HEK293 (cell line): ENCODE data around the gene SCYL1.
A peak's percentile ranks its signal among the peaks of the same experiment; 100 is the strongest.

Experiments
- CTCF ChIA-PET: fragments of 350-600 bp; formaldehyde crosslinking; extraction: SDS; loops from one replicate; lab custom pipeline; 2021; ENCODE audit warnings: antibody characterized with exemption; lab: Yijun Ruan, JAX
- POLR2A ChIA-PET: fragments of 300-600 bp; formaldehyde crosslinking; extraction: SDS; loops from one replicate; lab custom pipeline; 2020; ENCODE audit warnings: antibody characterized with exemption, inconsistent platforms; lab: Yijun Ruan, JAX
- H3K27ac ChIP-seq: fragments of 200-500 bp; sonication (Bioruptor generic); 2 replicates; pipeline ENCODE4 v1.5.1; 2014; ENCODE audit warnings: low read depth, low read length, control low read depth, inconsistent platforms; ENCODE audit errors: extremely low read depth
- H3K36me3 ChIP-seq, 2 experiments: fragments of 200-500 bp in 1 of 2; sonication (Bioruptor generic) in 1 of 2; 1 replicate in 1 of 2; 2 replicates in 1 of 2; pipeline ENCODE4 v1.5.1; 2014 to 2017; ENCODE audit warnings: inconsistent platforms in 2 of 2, low read length in 2 of 2; ENCODE audit not compliant: control insufficient read depth in 2 of 2, insufficient read depth in 1 of 2
- H3K4me1 ChIP-seq: fragments of 200-500 bp; sonication (Bioruptor generic); 2 replicates; pipeline ENCODE4 v1.5.1; 2014; ENCODE audit warnings: mild to moderate bottlenecking, low read length, inconsistent platforms; ENCODE audit not compliant: control insufficient read depth, insufficient read depth
- H3K4me3 ChIP-seq: 2 replicates; pipeline ENCODE4 v1.5.1; 2011; ENCODE audit warnings: low read depth, mild to moderate bottlenecking, control low read depth, low read length, moderate library complexity
- H3K9me3 ChIP-seq: fragments of 200-500 bp; sonication (Bioruptor generic); 2 replicates; pipeline ENCODE4 v1.5.1; 2014; ENCODE audit warnings: low read depth, low read length, inconsistent platforms; ENCODE audit not compliant: control insufficient read depth, insufficient read depth
- KLF16 ChIP-seq: fragments of 450-650 bp; formaldehyde crosslinking; IDR thresholded peaks from 2 replicates; pipeline ENCODE4 v1.5.1; 2017; ENCODE audit warnings: missing biosample characterization, missing genetic modification characterization
- KLF8 ChIP-seq: fragments of 450-650 bp; formaldehyde crosslinking; IDR thresholded peaks from 2 replicates; pipeline ENCODE4 v1.5.1; 2016; ENCODE audit warnings: missing biosample characterization, missing genetic modification characterization
- REPIN1 ChIP-seq: fragments of 450-650 bp; formaldehyde crosslinking; IDR thresholded peaks from 2 replicates; pipeline ENCODE4 v1.5.1; 2017; ENCODE audit warnings: missing biosample characterization, missing genetic modification characterization, low read depth
- SP2 ChIP-seq: fragments of 450-650 bp; formaldehyde crosslinking; IDR thresholded peaks from 2 replicates; pipeline ENCODE4 v1.5.1; 2016; ENCODE audit warnings: missing biosample characterization, missing genetic modification characterization
- ZBTB1 ChIP-seq: fragments of 450-650 bp; formaldehyde crosslinking; IDR thresholded peaks from 2 replicates; pipeline ENCODE4 v1.5.1; 2016; ENCODE audit warnings: missing biosample characterization, missing genetic modification characterization
- ZBTB48 ChIP-seq: fragments of 450-650 bp; formaldehyde crosslinking; IDR thresholded peaks from 2 replicates; pipeline ENCODE4 v1.5.1; 2016; ENCODE audit warnings: missing biosample characterization, missing genetic modification characterization
- ZFP37 ChIP-seq: fragments of 450-650 bp; formaldehyde crosslinking; IDR thresholded peaks from 2 replicates; pipeline ENCODE4 v1.5.1; 2016; ENCODE audit warnings: missing biosample characterization, missing genetic modification characterization
- ZNF2 ChIP-seq: fragments of 450-650 bp; formaldehyde crosslinking; IDR thresholded peaks from 2 replicates; pipeline ENCODE4 v1.5.1; 2016; ENCODE audit warnings: missing biosample characterization, missing genetic modification characterization
- ZNF37A ChIP-seq: fragments of 450-650 bp; IDR thresholded peaks from 2 replicates; pipeline ENCODE4 v1.5.1; 2018; ENCODE audit warnings: missing biosample characterization, missing genetic modification characterization
- ZNF473 ChIP-seq: fragments of 450-650 bp; formaldehyde crosslinking; IDR thresholded peaks from 2 replicates; pipeline ENCODE4 v1.5.1; 2017; ENCODE audit warnings: missing biosample characterization, missing genetic modification characterization
- ZNF555 ChIP-seq: fragments of 450-650 bp; formaldehyde crosslinking; conservative IDR thresholded peaks from 2 replicates; pipeline ENCODE4 v1.5.1; 2017; ENCODE audit warnings: missing biosample characterization, mild to moderate bottlenecking, missing genetic modification characterization, inconsistent platforms
- ZNF558 ChIP-seq: fragments of 450-650 bp; formaldehyde crosslinking; IDR thresholded peaks from 2 replicates; pipeline ENCODE4 v1.5.1; 2016; ENCODE audit warnings: missing biosample characterization, missing genetic modification characterization
- ZNF623 ChIP-seq: fragments of 450-650 bp; formaldehyde crosslinking; IDR thresholded peaks from 2 replicates; pipeline ENCODE4 v1.5.1; 2016; ENCODE audit warnings: missing biosample characterization, missing genetic modification characterization
- ZNF776 ChIP-seq: fragments of 450-650 bp; formaldehyde crosslinking; IDR thresholded peaks from 2 replicates; pipeline ENCODE4 v1.5.0; 2017; ENCODE audit warnings: missing biosample characterization, missing genetic modification characterization, borderline replicate concordance
- ZNF791 ChIP-seq: fragments of 450-650 bp; formaldehyde crosslinking; IDR thresholded peaks from 2 replicates; pipeline ENCODE4 v1.5.1; 2016; ENCODE audit warnings: missing biosample characterization, missing genetic modification characterization
- TF ChIP-seq, protein P1 (sequence below): fragments of 450-650 bp; formaldehyde crosslinking; IDR thresholded peaks from 2 replicates; pipeline ENCODE4 v1.5.1; 2016; ENCODE audit warnings: missing biosample characterization, missing genetic modification characterization, borderline replicate concordance
- TF ChIP-seq, protein P2 (sequence below): fragments of 450-650 bp; formaldehyde crosslinking; IDR thresholded peaks from 2 replicates; pipeline ENCODE4 v1.5.1; 2016; ENCODE audit warnings: missing biosample characterization, missing genetic modification characterization
- TF ChIP-seq, protein P3 (sequence below): fragments of 450-650 bp; formaldehyde crosslinking; IDR thresholded peaks from 2 replicates; pipeline ENCODE4 v1.5.1; 2016; ENCODE audit warnings: missing biosample characterization, missing genetic modification characterization, low read depth
- TF ChIP-seq, protein P4 (sequence below): fragments of 450-650 bp; formaldehyde crosslinking; IDR thresholded peaks from 2 replicates; pipeline ENCODE4 v1.5.1; 2016; ENCODE audit warnings: missing biosample characterization, missing genetic modification characterization
- TF ChIP-seq, protein P5 (sequence below): fragments of 450-650 bp; formaldehyde crosslinking; IDR thresholded peaks from 2 replicates; pipeline ENCODE4 v1.5.1; 2017; ENCODE audit warnings: missing biosample characterization, missing genetic modification characterization

The SCYL1 gene

DNA sequence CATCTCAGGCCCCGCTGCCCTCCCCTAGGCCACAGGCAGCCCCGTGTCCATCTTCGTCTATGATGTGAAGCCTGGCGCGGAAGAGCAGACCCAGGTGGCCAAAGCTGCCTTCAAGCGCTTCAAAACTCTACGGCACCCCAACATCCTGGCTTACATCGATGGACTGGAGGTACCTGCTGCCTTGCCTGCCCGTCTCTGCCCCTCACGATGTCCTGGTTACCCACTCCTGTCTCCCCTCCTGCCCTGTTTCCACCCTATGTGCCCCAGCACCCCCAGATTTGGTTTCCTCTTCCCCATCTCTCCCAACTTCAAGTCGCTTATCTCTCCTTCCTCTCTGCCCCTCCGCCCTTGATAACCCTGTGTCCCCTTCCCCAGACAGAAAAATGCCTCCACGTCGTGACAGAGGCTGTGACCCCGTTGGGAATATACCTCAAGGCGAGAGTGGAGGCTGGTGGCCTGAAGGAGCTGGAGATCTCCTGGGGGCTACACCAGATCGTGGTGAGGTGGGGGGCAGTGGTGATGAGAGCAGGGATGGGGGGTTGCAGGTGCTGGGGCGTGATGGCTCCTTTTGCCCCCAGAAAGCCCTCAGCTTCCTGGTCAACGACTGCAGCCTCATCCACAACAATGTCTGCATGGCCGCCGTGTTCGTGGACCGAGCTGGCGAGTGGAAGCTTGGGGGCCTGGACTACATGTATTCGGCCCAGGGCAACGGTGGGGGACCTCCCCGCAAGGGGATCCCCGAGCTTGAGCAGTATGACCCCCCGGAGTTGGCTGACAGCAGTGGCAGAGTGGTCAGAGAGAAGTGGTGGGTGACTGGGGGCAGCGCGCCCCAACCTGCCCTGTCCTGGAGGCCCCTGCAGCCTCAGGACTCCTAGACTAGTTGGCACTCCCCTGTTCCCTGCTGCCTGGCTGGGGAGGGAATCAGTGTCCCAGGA lies 930 bp downstream of the SCYL1 start:
- Histone ChIP-seq H3K9me3 (no peaks in the 10 kb centered on the region), H3K27ac (peak overlapping the region; percentile 81), H3K4me3 (peak overlapping the region; percentile 82), H3K36me3 (peaks cover 0 to 49% of the 10 kb centered on the region in 2 experiments; a peak in 1 of 3 replicates), H3K4me1 (peaks cover 4% of the 10 kb centered on the region; the same call in 1 of the 2 replicates)
- TF ChIP-seq ZNF37A, result no peak
- no peak for TF ChIP-seq ZNF791 (tag by site-specific recombination)
- TF ChIP-seq ZNF2, result no peak
- TF ChIP-seq SP2 (tag by site-specific recombination), result no peak
- TF ChIP-seq ZNF776 (tag by site-specific recombination), result no peak
- TF ChIP-seq ZNF555 (tag by site-specific recombination), result no peak
- TF ChIP-seq ZNF473, result no peak
- TF ChIP-seq REPIN1, result no peak
- no peak for TF ChIP-seq KLF16 (tag by site-specific recombination)
- no peak for TF ChIP-seq ZBTB1 (tag by site-specific recombination)
- no peak for TF ChIP-seq KLF8 (tag by site-specific recombination)
- TF ChIP-seq ZNF558 (tag by site-specific recombination), result no peak
- TF ChIP-seq, protein P1, sequence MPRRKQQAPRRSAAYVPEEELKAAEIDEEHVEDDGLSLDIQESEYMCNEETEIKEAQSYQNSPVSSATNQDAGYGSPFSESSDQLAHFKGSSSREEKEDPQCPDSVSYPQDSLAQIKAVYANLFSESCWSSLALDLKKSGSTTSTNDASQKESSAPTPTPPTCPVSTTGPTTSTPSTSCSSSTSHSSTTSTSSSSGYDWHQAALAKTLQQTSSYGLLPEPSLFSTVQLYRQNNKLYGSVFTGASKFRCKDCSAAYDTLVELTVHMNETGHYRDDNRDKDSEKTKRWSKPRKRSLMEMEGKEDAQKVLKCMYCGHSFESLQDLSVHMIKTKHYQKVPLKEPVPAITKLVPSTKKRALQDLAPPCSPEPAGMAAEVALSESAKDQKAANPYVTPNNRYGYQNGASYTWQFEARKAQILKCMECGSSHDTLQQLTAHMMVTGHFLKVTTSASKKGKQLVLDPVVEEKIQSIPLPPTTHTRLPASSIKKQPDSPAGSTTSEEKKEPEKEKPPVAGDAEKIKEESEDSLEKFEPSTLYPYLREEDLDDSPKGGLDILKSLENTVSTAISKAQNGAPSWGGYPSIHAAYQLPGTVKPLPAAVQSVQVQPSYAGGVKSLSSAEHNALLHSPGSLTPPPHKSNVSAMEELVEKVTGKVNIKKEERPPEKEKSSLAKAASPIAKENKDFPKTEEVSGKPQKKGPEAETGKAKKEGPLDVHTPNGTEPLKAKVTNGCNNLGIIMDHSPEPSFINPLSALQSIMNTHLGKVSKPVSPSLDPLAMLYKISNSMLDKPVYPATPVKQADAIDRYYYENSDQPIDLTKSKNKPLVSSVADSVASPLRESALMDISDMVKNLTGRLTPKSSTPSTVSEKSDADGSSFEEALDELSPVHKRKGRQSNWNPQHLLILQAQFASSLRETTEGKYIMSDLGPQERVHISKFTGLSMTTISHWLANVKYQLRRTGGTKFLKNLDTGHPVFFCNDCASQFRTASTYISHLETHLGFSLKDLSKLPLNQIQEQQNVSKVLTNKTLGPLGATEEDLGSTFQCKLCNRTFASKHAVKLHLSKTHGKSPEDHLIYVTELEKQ (tag by site-specific recombination), result no peak
- TF ChIP-seq, protein P2, sequence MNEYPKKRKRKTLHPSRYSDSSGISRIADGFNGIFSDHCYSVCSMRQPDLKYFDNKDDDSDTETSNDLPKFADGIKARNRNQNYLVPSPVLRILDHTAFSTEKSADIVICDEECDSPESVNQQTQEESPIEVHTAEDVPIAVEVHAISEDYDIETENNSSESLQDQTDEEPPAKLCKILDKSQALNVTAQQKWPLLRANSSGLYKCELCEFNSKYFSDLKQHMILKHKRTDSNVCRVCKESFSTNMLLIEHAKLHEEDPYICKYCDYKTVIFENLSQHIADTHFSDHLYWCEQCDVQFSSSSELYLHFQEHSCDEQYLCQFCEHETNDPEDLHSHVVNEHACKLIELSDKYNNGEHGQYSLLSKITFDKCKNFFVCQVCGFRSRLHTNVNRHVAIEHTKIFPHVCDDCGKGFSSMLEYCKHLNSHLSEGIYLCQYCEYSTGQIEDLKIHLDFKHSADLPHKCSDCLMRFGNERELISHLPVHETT (tag by site-specific recombination), result no peak
- TF ChIP-seq ZNF623, result no peak
- TF ChIP-seq, protein P3, sequence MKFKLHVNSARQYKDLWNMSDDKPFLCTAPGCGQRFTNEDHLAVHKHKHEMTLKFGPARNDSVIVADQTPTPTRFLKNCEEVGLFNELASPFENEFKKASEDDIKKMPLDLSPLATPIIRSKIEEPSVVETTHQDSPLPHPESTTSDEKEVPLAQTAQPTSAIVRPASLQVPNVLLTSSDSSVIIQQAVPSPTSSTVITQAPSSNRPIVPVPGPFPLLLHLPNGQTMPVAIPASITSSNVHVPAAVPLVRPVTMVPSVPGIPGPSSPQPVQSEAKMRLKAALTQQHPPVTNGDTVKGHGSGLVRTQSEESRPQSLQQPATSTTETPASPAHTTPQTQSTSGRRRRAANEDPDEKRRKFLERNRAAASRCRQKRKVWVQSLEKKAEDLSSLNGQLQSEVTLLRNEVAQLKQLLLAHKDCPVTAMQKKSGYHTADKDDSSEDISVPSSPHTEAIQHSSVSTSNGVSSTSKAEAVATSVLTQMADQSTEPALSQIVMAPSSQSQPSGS, result no peak
- TF ChIP-seq, protein P4, sequence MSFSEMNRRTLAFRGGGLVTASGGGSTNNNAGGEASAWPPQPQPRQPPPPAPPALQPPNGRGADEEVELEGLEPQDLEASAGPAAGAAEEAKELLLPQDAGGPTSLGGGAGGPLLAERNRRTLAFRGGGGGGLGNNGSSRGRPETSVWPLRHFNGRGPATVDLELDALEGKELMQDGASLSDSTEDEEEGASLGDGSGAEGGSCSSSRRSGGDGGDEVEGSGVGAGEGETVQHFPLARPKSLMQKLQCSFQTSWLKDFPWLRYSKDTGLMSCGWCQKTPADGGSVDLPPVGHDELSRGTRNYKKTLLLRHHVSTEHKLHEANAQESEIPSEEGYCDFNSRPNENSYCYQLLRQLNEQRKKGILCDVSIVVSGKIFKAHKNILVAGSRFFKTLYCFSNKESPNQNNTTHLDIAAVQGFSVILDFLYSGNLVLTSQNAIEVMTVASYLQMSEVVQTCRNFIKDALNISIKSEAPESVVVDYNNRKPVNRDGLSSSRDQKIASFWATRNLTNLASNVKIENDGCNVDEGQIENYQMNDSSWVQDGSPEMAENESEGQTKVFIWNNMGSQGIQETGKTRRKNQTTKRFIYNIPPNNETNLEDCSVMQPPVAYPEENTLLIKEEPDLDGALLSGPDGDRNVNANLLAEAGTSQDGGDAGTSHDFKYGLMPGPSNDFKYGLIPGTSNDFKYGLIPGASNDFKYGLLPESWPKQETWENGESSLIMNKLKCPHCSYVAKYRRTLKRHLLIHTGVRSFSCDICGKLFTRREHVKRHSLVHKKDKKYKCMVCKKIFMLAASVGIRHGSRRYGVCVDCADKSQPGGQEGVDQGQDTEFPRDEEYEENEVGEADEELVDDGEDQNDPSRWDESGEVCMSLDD (tag by site-specific recombination), result peak; percentile 74
- 0 out of 2 replicates have a peak, but pooled peaks have one; percentile 2 for TF ChIP-seq ZFP37 (tag by site-specific recombination)
- TF ChIP-seq, protein P5, sequence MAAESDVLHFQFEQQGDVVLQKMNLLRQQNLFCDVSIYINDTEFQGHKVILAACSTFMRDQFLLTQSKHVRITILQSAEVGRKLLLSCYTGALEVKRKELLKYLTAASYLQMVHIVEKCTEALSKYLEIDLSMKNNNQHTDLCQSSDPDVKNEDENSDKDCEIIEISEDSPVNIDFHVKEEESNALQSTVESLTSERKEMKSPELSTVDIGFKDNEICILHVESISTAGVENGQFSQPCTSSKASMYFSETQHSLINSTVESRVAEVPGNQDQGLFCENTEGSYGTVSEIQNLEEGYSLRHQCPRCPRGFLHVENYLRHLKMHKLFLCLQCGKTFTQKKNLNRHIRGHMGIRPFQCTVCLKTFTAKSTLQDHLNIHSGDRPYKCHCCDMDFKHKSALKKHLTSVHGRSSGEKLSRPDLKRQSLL (tag by site-specific recombination), result no peak
- peak; percentile 28; the same call in 1 of the 2 replicates for TF ChIP-seq ZBTB48
- ChIA-PET CTCF (interaction anchor here (1.0 to 2.5 kb wide), 3 partner anchors 15 to 68 kb away, joined by 3 to 11 read pairs (median 11); no protein-coding TSS in a partner anchor), POLR2A (interaction anchor here (0.6 to 2.3 kb wide), 16 partner anchors 9 to 264 kb away, joined by 3 to 11 read pairs (median 4); partner anchors contain the start of genes FRMD8, MALAT1, MAP3K11 and NEAT1)
